Esophagus squamous epithelium (tissue), 5 donors: ENCODE results near the gene APOL3. TPM values are rescaled to one million over a fixed set of nuclear protein-coding genes. Genes with fewer than 3 reads are reported as not detected.
"Not testable (repeated sequence)": the region's sequence is repeated elsewhere in the genome, so short reads cannot be mapped to it uniquely, and the experiment has no call there.

Source experiments
- DNase-seq: peaks from one replicate; lab custom pipeline; 2025; lab: John Stamatoyannopoulos, UW
- H3K27ac ChIP-seq, 4 donors: fragments of 200-600 bp; sonication (generic); one replicate each; pipeline ENCODE4 v1.5.1; 2016 to 2019; ENCODE audit warnings: mild to moderate bottlenecking in 1 of 4
- H3K27me3 ChIP-seq, 4 donors: fragments of 200-600 bp; sonication (generic); 1 replicate in 3 of 4; 2 replicates in 1 of 4; pipeline versions ENCODE4 v1.5.1 to v1.6.0; 2017 to 2021; ENCODE audit warnings: antibody characterized with exemption in 1 of 4
- H3K36me3 ChIP-seq, 3 donors: fragments of 200-600 bp; sonication (generic); one replicate each; pipeline ENCODE4 v1.5.1; 2016 to 2019
- H3K4me1 ChIP-seq, 3 donors: fragments of 200-600 bp; sonication (generic); one replicate each; pipeline ENCODE4 v1.5.1; 2017 to 2019
- H3K4me3 ChIP-seq, 4 donors: fragments of 200-600 bp; sonication (generic); 1 replicate in 3 of 4; 2 replicates in 1 of 4; pipeline ENCODE4 v1.5.1; 2016 to 2019; ENCODE audit warnings: mild to moderate bottlenecking in 2 of 4, moderate library complexity in 1 of 4
- H3K9me3 ChIP-seq, 3 donors: fragments of 200-600 bp; sonication (generic); one replicate each; pipeline ENCODE4 v1.5.1; 2016 to 2019
- POLR2A ChIP-seq, 4 donors: fragments of 450-650 bp; IDR thresholded peaks; one replicate each; pipeline ENCODE4 v1.6.1; 2017; ENCODE audit warnings: antibody characterized with exemption in 4 of 4, mild to moderate bottlenecking in 4 of 4, moderate library complexity in 3 of 4
- WGBS, 2 donors: methylation state at CpG; one replicate each; pipeline ENCODE4 v1.1.5; 2018; 5-methylcytosine and 5-hydroxymethylcytosine counted together
- intact Hi-C: fragments of 100-400 bp; cut with DNase I; formaldehyde crosslinking; loops from one replicate; pipeline ENCODE4 v1.15.0; 2022
- total RNA-seq, 4 donors: library from RNA; depleted of rRNA; stranded (reverse); fragments of >200 nt; gene quantifications; one replicate each; pipeline ENCODE4 v1.1.0, GENCODE V29; 2016
- TF ChIP-seq, protein P1 (sequence below), 6 experiments: fragments of 450-650 bp in 4 of 6; fragments of 200-600 bp in 2 of 6; sonication (generic) in 2 of 6; IDR thresholded peaks; one replicate each; pipeline ENCODE4 v1.5.1; 2016 to 2019; ENCODE audit warnings: antibody characterized with exemption in 6 of 6, mild to moderate bottlenecking in 4 of 6, moderate library complexity in 4 of 6
- donor health status: DM: yes; HTN: yes; CAD: no.

APOL3 gene
- total RNA-seq, 4 donors from 2014 or later: 6.8 to 48.1 (median 17.0) TPM

DNA sequence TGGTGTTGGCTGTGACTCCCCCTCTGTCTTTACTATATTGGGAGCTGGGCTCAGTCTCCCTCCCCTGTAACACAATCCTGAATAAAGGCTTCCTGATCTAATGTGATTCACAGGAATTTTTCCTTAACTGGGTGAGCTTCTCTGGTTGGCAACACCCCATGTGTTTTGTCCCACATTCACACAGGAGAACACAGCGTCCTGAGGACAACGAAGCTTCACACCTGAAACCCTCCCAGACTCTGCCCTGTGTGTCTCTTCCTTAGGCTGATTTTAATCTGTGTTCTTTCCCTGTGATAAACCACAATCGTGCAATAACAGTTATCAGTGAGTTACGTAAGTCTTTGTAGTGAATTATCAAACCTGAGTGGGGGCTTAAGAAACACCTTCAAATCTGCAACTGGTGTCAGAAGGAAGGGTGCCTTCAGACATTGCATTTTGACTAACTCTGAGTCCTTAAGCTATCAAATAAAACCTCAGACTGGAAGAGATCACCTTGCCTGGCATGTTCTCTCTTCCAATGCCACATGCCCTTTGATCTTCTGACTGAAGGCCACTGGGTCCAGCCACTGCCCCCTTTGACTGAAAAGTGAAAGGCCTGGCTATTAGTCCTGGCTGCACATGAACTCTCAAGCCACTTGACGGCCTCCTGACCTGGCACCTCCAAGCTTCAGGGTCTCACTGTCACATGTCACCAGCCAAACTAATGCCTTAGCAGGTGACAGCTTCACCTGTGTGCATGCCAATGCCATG lies 17.3 kb downstream of the APOL3 start:
- 72 to 79% methylated on average over 4 of the region's 5 CpGs for WGBS, 2 donors
- no peak overlapping the region for H3K27ac ChIP-seq
- no peak for TF ChIP-seq POLR2A (IDR thresholded peaks at IDR 0.05)
- TF ChIP-seq, protein P1, sequence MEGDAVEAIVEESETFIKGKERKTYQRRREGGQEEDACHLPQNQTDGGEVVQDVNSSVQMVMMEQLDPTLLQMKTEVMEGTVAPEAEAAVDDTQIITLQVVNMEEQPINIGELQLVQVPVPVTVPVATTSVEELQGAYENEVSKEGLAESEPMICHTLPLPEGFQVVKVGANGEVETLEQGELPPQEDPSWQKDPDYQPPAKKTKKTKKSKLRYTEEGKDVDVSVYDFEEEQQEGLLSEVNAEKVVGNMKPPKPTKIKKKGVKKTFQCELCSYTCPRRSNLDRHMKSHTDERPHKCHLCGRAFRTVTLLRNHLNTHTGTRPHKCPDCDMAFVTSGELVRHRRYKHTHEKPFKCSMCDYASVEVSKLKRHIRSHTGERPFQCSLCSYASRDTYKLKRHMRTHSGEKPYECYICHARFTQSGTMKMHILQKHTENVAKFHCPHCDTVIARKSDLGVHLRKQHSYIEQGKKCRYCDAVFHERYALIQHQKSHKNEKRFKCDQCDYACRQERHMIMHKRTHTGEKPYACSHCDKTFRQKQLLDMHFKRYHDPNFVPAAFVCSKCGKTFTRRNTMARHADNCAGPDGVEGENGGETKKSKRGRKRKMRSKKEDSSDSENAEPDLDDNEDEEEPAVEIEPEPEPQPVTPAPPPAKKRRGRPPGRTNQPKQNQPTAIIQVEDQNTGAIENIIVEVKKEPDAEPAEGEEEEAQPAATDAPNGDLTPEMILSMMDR (IDR thresholded peaks at IDR 0.05): no peak
- DNase-seq: no peak
- intact Hi-C loops: no loop called here
- peaks cover 0 to 59% (median 17%) of the 10 kb centered on the region in 3 donors for H3K36me3 ChIP-seq
- H3K4me3 ChIP-seq: no peak overlapping the region
- no peaks in the 10 kb centered on the region for H3K27me3 ChIP-seq
- H3K4me1 ChIP-seq: peaks cover 0 to 26% (median 3%) of the 10 kb centered on the region in 3 donors
- no peaks in the 10 kb centered on the region for H3K9me3 ChIP-seq

DNA sequence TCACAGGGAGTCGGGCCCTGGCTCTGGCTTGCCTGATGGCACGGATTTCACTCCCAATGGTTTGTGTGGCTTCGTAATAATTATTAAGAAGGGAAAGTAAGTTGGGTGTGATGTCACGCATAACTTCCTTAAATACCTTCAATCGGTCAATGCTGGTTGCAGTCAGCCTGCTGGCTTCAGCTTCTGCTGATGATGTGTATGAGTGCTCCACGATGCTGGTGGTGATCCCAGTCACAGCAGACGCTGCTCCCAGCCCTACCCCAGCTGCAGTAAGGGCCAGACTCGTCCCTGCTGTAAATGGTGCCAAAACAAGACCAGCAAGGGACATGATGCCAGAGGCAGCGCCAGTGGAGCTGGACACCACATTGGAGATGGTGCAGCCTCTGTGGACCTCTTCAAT lies 19.1 kb downstream of the APOL3 start:
- Histone ChIP-seq H3K9me3 (no peaks in the 10 kb centered on the region), H3K4me1 (peaks cover 0 to 14% (median 3%) of the 10 kb centered on the region in 3 donors), H3K36me3 (peaks cover 0 to 51% (median 17%) of the 10 kb centered on the region in 3 donors), H3K27ac (no peak overlapping the region), H3K27me3 (no peaks in the 10 kb centered on the region), H3K4me3 (no peak overlapping the region)
- WGBS, 2 donors: 85 to 90% methylated on average over 2 to 9 of the region's 9 CpGs
- TF ChIP-seq POLR2A (IDR thresholded peaks at IDR 0.05): no peak
- TF ChIP-seq, protein P1 (IDR thresholded peaks at IDR 0.05): no peak
- DNase-seq: no peak
- intact Hi-C loops: no loop called here

DNA sequence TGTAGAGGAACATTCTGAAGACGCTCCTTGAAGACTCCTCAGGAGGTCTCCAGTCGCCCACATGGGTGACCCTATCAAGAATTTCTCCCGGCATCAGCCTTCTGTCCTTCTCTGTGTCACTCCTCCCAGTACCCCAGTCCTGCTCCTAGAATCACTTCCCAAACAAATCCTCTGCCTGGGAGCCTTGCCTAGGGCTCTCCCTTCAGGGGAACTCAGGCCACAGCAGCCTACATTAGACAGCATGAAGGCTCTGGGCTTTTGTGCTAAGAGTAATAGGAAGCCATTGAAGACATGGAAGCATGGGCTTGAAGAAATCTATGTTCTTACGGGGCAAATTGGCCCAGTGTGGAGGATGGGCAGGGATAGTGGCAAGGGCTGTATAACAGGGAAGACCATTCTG lies 21.8 kb downstream of the APOL3 start:
- H3K27me3 ChIP-seq, H3K9me3 ChIP-seq, intact Hi-C loops, DNase-seq, H3K27ac ChIP-seq, H3K4me3 ChIP-seq, H3K4me1 ChIP-seq: not testable (repeated sequence)
- WGBS, 2 donors: 83% methylated on average over 1 of the region's 4 CpGs
- peaks cover 0 to 41% (median 13%) of the 10 kb centered on the region in 3 donors for H3K36me3 ChIP-seq

DNA sequence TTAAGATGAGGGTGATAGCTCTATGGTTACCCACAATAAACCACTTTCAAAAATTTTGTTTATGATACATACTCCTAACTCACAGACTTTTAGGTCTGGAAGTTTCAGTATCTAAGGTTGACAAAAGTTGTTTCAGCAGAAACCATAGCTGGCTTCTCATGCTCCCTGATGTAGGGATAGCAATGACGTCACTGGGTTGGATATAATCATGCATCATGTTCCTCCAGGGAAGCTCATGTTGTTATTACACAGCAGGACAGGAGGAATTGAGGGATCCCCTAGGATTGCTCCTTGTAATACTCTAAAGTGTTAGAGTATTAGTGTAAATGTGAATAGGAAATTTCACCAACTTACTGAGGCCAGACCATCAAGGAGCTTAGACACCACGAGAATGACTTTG lies 23.6 kb downstream of the APOL3 start:
- H3K9me3 ChIP-seq: no peaks in the 10 kb centered on the region
- H3K27ac ChIP-seq: peak overlapping the region in 2 of 4 donors; percentile 66 to 75
- intact Hi-C loops: no loop called here
- no peak for TF ChIP-seq POLR2A (IDR thresholded peaks at IDR 0.05)
- TF ChIP-seq, protein P1 (IDR thresholded peaks at IDR 0.05): no peak
- H3K4me3 ChIP-seq: no peak overlapping the region
- 73 to 81% methylated on average over 2 of the region's 2 CpGs for WGBS, 2 donors
- peaks cover 0 to 24% (median 8%) of the 10 kb centered on the region in 3 donors for H3K36me3 ChIP-seq
- H3K4me1 ChIP-seq: no peaks in the 10 kb centered on the region
- DNase-seq: no peak
- no peaks in the 10 kb centered on the region for H3K27me3 ChIP-seq

DNA sequence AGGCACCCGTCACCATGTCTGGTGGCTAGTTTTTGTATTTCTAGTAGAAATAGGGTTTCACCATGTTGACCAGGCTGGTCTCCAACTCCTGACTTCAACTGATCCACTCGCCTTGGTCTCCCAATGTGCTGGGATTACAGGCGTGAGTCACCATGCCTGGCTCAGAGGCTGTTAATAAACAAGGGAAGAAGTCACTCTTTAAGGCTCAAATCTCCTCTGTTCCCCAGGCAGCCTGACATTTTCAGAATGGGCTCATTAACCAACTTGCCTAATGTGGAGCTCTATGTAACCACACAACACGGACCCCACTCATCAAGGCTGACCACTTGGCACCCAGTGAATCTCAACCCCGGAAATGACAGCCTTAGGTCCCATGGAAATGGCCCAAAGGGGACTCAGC lies 24.1 kb downstream of the APOL3 start:
- Histone ChIP-seq H3K36me3 (peaks cover 0 to 19% (median 5%) of the 10 kb centered on the region in 3 donors), H3K9me3 (no peaks in the 10 kb centered on the region), H3K27ac (peak overlapping the region in 2 of 4 donors; percentile 66 to 75), H3K4me1 (no peaks in the 10 kb centered on the region), H3K27me3 (no peaks in the 10 kb centered on the region), H3K4me3 (no peak overlapping the region)
- WGBS, 2 donors: 45 to 66% methylated on average over 3 to 4 of the region's 5 CpGs
- intact Hi-C loops: no loop called here
- TF ChIP-seq, protein P1 (IDR thresholded peaks at IDR 0.05): no peak
- TF ChIP-seq POLR2A (IDR thresholded peaks at IDR 0.05): no peak
- no peak for DNase-seq
